ENCODE results near the gene D2HGDH.
"Not testable (repeated sequence)": the region's sequence is repeated elsewhere in the genome, so short reads cannot be mapped to it uniquely, and the experiment has no call there.

The D2HGDH gene

GRCh38 chr2:241751152-241751551 lies 16.7 kb downstream of the D2HGDH start:
- DNase-seq: no peak

DNA sequence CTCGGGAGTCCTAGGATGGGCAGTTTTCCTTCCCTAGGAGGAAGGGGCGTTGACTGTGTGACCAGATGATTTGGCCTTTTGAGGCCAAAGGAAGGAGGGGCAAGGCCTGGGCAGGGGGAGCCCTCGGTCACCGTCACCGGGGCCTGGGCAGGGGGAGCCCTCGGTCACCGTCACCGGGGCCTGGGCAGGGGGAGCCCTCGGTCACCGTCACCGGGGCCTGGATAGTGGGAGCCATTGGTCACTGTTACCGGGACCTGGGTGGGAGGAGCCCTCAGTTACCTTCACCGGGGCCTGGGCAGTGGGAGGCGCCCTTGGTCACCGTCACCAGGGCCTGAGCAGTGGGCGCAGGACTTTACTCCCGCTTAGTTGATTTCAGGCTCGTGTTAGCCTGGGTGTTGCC lies 17.3 kb downstream of the D2HGDH start:
- DNase-seq: no peak

- no peak for DNase-seq
Observed at GRCh38 chr2:241752253-241752652, 17.8 kb downstream of the D2HGDH start.

- no peak for DNase-seq
Observed at GRCh38 chr2:241752689-241753276, 18.4 kb downstream of the D2HGDH start.

DNA sequence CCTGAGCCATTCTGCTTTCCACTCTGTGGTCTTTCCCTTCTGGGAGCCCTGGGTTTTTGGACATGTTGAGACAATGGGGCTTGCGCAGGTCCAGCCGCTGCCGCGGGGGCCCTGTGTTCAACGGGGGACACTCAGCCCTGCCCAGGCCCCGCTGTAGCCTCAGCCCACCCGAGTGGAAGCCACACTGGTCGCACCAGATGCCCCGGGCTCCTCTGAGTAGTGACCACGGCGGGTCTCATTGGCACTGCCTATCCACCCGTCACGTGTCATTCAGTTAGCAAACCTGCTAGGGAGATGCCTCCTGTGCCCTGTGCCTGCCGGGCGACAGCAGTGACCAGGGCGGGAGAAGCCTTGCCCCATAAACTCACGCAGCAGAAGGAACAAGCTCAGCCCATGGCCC lies 19.1 kb downstream of the D2HGDH start:
- DNase-seq: no peak

- DNase-seq: no peak
Observed at GRCh38 chr2:241754042-241754441, 19.6 kb downstream of the D2HGDH start.

DNA sequence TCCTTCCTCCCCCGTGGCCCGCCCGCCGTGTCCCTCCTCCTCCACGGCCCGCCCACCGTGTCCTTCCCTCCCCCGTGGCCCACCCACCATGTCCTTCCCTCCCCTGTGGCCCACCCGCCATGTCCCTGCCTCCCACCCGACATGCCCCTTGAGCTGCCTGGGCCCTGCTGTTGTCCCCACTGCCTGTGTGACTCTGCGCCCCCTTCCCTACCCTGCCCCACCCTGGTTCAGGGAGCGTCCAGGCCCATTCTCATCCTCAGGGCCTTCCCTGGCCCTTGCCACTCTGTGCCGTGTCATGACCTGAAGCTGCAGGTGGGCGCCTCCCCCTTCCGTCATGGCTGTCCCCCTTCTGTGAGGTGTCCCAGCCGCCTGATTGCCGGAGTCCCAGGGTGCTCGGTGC lies 20.7 kb downstream of the D2HGDH start:
- no peak for DNase-seq

DNA sequence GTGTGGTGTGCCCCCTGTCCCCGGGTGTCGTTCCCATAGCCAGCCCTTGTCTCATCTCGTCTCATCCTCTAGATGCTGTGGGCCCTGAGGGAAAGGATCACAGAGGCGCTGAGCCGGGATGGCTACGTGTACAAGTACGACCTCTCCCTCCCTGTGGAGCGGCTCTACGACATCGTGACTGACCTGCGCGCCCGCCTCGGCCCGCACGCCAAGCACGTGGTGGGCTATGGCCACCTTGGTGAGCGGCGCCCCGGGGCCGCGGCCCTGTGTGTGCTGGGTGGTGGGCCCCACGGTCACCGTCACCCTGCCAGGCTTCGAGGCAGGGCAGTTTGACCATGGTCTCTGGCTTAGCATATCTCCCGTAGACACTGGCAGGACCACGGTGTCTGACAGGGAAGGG lies 21.3 kb downstream of the D2HGDH start:
- DNase-seq: no peak

- no peak for DNase-seq
Observed at GRCh38 chr2:241759067-241759807, 24.8 kb downstream of the D2HGDH start.

DNA sequence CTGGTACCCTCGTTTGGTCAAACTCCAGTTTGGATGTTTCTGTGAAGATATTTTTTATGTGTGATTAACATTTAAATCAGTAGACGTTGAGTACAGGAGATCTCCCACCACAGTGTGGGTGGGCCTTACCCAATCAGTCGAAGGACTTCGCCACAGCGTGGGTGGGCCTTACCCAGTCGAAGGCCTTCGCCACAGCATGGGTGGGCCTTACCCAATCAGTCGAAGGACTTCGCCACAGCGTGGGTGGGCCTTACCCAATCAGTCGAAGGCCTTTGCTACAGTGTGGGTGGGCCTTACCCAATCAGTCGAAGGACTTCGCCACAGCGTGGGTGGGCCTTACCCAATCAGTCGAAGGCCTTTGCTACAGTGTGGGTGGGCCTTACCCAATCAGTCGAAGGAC lies 25.5 kb downstream of the D2HGDH start:
- not testable (repeated sequence) for DNase-seq

DNA sequence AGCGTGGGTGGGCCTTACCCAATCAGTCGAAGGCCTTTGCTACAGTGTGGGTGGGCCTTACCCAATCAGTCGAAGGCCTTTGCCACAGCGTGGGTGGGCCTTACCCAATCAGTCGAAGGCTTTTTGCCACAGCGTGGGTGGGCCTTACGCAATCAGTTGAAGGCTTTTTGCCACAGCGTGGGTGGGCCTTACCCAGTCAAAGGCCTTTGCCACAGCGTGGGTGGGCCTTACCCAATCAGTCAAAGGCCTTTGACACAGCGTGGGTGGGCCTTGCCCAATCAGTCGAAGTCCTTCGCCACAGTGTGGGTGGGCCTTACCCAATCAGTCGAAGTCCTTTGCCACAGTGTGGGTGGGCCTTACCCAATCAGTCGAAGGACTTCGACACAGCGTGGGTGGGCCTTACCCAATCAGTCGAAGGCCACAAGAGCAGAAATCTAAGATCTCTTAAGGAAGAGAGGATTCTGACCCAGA lies 25.9 kb downstream of the D2HGDH start:
- DNase-seq: no peak

DNA sequence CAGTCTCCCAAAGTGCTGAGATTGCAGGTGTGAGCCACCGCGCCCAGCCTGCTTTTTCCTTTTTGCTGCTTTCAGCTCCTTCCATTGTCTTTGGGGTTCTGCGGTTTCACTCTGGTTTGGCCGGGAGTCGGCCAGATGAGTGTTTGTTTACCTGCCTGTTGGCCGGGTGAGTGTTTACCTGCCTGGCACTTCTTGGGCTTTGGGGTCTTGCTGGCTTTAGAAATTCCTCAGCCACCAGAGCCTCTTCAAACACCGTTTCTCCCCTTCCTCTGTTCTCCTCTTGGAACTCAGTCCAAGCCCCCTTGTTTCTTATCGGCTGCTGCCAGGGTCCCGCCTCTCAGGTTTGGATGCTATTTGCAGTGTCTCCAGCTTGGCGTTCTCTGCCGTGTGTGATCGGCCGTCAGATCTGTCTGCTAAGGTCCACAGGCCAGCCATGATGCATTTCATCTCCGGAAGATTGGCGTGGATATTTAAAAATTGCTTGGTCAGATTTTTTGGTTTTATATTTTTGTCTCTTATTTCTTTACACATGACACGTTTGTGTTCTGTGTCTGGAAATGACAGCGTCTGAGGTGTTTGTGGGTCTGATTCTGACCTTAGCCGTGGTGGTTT lies 28.0 kb downstream of the D2HGDH start:
- DNase-seq: no peak

DNA sequence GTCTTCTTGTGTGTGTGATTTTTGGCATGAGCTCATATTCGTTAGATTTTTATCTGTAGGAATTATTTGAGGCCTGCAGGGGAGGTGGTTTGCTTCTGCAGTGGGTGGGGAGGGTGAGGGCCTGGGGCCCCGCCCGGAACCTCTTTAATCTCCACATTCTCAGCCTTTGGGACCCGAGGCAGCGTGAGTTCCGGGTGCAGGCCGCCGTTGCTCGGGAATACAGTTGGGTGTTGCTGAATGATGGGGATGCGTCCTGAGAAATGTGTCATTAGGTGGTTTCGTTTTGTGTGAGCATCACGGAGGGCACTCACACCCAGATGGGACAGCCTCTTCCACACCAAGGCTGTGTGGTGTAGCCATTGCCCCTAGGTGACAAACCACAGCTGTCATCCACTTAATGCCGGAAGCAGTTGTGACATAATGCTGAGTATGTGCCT lies 28.5 kb downstream of the D2HGDH start:
- no peak for DNase-seq

DNA sequence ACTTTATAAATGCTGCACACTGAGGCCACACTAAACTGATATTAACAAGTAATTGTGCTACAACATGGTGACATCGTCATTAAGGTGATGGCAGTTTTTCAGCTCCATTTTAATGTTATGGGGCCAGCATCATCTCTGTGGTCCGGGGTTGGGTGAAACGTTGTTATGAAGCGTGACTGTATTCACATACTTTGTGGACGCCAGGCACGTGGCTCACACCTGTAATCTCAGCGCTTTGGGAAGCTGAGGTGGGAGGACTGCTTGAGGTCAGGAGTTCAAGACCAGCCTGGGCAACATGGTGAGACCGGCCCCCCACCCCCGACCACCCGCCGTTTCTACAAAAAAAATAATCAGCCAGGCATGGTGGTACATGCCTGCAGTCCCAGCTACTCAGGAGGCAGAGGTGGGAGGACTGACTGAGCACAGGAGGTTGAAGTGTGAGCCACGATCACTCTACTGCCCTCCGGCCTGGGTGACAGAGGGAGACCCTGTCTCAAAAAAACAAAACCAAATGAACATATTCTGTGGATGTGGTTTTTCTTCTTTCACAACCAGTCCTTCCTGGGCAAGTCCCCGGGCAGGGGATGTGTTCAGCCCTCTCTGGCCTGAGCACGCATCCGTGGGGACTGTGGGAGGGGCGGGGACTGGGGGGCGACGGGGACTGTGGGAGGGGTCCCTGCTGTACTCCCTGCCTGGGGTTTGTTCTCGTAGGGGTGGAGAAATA lies 29.3 kb downstream of the D2HGDH start:
- no peak for DNase-seq

- DNase-seq: no peak
Observed at GRCh38 chr2:241764275-241765241, 30.1 kb downstream of the D2HGDH start.

DNA sequence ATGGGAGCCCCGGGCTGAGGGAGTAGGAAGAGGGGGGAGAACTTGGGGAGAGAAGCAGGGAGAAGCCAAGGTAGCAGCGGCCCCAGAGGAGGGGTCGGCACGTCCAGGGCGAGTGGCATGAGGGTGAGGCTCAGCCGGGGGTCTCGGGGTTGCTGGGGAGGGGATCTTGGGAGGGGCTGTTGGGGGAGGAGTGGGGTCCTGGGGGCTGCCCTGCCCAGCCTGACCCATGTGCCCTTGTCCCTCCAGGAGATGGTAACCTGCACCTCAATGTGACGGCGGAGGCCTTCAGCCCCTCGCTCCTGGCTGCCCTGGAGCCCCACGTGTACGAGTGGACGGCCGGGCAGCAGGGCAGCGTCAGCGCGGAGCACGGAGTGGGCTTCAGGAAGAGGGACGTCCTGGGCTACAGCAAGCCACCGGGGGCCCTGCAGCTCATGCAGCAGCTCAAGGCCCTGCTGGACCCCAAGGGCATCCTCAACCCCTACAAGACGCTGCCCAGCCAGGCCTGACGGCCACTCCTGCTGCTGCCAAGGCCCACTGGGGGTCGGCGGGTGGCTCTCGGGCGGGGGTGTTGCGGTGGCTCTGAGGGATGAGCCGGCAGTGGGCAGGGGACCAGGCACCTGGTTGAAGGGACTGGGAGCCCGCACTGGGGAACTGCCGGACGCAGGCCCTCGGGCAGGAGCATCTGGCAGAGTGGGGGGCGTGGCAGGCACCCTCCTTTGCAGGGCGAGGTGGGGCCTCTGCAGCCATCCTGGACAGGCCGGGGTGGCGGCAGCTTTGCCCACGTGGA lies 33.2 kb downstream of the D2HGDH start:
- DNase-seq: no peak

DNA sequence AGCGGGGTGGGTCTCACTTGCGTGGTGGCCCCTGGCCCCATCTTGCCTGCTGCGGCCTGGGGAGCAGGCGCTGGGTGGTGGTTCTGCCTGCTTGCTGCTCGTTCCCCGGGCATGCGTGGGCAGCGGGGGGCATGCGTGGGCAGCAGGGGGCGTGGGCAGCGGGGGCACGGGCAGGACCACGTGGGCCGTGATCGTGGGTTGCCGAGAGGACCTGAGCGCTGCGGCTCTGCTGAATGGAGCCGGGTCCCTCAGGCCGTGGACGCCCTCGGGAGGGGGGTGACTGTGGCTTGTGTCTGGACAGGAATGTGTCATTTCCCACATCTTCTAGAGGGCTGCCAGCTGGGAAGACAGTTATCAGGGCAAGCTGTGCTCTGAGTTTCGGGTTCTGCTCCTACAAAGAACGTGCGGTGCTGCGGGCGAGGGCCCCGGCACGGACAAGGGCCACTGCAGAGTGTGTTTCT lies 33.9 kb downstream of the D2HGDH start:
- no peak for DNase-seq

DNA sequence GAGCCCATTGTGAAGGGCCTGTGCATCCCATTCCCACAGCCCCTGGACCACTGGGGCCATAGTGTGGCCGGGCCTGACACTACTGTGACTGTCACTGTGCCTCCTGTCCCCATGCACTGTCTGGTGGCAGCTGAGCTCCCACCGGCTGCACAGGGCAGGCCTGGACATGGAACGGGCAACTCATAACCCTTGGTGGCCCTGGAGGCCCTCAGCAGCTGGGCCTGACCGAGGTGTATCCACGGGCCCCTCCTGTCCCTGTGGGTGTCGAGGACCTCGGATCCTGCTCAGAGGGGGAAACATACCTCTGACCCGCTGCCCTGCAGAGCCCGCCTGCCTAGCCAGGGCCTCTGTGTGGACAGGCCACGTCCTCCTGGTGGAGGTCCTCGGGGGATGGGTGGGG lies 34.4 kb downstream of the D2HGDH start:
- no peak for DNase-seq

- DNase-seq: no peak
Observed at GRCh38 chr2:241769819-241770184, 35.4 kb downstream of the D2HGDH start.

DNA sequence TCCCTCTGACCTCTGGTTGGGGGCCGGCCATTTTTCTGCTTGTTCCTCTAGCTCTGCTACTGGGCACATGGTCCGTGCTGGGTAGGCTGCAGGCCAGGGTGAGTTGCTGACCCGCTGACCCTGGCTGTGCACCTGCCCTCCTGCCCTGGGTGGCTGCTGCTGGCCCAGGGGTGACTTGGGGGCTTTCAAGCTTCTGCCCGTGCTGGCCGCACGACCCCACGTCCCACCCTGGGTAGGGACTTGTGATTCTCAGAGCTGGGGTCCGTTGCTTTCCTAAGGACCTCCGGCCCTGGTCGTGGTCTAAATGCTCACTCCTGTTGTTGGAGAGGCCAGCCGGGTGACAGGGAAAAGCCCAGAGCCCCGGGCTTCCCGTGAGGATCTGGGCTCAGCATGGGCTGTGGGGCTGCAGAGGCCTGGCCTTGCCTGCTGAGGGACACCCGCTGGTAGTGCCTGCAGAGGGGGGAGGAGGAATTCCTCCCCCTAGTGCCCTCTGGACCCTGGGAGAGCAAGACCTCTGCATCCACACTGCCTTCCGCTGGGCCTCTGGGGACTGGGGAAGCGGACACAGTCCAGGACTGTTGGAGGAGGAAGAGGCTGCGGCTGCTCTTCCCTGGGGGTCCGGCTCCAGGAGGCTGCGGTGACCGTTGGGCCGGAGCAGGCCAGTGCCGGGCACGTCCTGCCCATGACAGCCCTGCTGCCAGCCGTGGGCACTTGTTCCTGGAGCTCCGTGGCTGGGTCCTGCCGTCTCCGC lies 35.9 kb downstream of the D2HGDH start:
- no peak for DNase-seq

GRCh38 chr2:241770936-241771285 lies 36.5 kb downstream of the D2HGDH start:
- no peak for DNase-seq
